NAMALWA (cell line): ENCODE results near the gene TTL.
"Not testable (repeated sequence)": the region's sequence is repeated elsewhere in the genome, so short reads cannot be mapped to it uniquely, and the experiment has no call there.

Source experiments
- DNase-seq: peaks from one replicate; pipeline ENCODE4 v3.0.0-alpha.2; 2015; ENCODE audit warnings: low spot score

The TTL gene

DNA sequence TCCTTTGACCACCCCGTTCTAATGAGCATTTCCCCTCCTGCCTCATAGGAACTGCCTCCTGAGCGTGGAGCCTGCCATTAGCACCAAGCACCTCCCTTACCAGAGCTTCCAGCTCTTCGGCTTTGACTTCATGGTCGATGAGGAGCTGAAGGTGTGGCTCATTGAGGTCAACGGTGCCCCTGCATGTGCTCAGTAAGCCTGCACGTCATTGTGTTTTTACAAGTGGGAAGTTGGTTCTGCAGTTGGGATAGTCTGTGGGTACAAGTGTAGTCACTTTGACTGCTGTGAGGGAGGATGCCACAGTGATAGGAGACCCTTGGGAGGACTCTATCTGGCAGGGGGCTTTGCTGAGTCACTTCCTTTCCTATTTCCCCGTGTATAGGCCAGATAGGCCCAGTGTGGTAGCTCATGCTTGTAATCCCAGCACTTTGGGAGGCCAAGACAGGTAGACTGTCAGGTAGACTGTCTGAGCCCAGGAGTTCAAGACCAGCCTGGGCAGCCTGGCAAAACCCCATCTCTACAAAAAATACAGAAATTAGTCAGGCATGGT is 38.4 kb downstream of the TTL start:
- no peak for DNase-seq

DNA sequence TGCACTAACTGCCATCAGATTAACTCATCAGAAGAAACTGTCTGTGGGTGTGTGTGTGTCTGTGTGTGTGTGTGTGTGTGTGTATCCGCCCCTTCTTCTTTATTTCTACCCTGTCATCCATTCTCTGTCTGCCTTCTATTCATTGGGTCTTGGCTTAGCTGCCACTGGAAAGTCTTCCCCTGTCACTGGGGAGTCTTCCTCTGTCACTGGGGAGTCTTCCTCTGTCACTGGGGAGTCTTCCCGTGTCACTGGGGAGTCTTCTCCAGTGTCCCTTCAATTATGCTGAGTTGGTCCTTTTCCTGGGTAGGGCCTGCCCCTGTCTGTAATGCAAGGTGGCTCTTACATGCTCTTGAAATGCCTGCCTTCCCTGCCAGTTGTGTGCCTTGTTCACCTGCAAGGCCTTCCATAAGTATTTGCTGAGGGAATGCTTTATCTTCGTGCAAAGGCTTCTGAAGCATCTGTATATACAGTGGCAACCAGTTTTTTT is 41.4 kb downstream of the TTL start:
- no peak for DNase-seq

DNA sequence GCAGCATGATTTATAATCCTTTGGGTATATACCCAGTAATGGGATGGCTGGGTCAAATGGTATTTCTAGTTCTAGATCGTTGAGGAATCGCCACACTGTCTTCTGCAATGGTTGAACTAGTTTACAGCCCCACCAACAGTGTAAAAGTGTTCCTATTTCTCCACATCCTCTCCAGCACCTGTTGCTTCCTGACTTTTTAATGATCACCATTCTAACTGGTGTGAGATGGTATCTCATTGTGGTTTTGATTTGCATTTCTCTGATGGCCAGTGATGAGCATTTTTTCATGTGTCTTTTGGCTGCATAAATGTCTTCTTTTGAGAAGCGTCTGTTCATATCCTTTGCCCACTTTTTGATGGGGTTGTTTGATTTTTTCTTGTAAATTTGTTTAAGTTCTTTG is 42.3 kb downstream of the TTL start:
- not testable (repeated sequence) for DNase-seq

DNA sequence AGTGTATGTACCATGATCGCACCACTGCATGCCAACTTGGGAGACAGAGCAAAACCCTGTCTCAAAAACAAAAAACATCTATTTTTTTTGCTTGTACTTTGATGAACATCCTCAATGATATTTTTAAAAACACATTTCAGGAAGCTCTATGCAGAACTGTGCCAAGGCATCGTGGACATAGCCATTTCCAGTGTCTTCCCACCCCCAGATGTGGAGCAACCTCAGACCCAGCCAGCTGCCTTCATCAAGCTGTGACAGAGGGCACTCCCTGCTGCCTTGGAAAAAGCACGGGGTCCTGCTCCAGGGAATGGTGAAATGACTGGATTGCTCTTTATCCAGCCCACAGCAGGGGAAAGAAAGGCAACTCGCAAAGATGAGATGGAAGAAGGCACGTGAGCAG is 46.6 kb downstream of the TTL start:
- DNase-seq, result no peak

DNA sequence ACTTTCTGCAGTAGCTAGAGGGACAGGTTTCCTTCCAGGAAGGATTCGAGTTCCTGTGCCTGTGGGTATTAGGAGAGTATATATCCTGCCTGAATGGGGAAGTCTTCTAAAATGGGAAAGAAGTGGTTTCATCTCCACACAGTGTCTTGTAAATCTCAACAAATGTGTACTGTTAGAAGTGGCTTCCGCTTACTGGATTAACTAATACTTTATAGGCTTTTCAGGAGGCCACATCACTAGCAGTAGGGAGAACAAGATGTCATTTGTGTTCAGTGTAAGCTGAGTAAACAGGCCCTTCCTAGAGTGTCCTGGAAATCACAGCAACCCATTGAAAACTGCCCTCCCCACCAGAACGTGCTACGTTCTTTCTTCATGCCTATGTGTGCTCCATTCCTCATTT is 47.8 kb downstream of the TTL start:
- no peak for DNase-seq

DNA sequence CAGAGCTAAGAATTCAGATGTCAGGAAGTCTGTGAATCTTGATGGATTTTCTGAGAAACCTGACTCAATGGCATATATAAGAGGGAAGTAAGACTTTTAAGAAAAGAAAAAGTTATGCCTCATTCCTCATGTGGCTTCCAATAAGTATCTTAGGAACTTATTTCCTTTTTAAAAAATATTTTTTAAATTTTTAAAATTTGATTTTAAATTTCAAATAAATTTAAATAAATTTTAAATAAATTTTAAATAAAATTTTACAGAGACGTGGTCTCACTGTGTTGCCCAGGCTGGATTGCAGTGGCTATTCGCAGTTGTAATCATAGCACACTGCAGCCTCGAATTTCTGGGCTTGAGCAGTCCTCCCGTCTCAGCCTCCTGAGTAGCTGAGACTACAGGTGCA is 48.8 kb downstream of the TTL start:
- DNase-seq, result no peak

DNA sequence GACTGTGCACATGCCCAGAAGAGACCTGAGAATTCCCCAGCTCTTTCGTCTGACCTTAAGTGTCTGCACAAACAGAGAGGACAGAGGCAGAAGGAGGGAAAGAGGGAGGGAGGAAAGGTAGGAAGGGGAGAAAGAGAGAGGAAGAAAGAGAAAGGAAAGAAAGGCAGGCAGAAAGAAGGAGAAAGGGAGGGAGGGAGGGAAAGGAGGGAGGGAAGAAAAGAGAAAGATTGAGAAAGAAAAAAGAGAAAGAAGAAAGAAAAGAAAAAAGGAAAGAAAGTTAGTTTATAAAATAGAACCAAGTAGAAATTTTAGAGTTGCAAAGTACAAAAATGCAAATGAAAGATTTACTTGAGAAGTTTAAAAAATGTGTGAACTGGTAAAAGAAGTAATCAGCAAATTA is 52.9 kb downstream of the TTL start:
- no peak for DNase-seq

DNA sequence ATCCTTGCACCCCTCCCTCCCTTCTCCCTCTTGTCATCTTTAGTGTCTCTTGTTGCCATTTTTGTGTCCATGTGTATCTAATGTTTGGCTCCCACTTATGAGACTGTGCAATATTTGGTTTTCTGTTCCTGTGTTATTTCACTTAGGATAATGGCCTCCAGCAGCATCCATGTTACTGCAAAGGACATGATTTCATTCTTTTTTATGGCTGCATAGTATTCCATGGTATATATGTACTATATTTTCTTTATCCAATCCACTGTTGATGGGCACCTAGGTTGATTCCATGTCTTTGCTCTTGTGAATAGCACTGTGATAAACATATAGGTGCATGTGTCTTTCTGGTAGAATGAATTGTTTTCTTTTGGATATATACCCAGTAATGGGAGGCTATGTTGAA is 54.7 kb downstream of the TTL start:
- DNase-seq, result not testable (repeated sequence)

DNA sequence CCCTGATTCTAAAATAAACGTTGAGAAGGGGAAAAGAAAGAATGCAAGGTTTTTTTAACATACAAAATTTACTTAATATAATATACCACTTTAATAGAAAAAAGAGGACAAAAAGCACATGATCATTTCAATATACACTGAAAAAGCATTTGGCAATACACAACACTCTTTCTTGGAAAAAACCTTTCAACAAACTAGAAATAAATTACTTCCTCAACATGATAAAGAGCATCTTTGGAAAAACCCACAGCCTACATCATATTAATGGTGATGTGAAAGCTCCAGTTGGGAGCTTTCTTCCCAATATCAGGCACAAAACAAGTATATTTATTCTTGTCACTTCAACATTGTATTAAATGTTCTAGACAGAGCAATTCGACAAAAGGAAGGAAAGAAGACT is 57.4 kb downstream of the TTL start:
- DNase-seq, result no peak

DNA sequence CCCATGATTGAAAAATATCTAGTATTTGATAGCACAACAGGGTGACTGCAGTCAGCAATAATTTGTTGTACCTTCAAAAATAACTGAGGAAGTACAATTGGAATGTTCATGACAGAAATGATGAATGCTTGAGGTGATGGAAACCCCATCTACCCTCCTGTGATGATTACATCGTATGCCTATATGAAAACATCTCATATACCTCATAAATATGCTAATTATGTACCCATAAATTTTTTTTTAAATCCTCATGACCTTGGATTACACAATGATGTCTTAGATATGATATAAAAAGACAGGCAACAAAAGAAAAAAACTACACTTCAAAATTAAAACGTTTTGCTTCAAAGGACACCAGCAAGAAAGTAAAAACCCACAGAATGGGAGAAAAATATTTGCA is 59.0 kb downstream of the TTL start:
- no peak for DNase-seq

DNA sequence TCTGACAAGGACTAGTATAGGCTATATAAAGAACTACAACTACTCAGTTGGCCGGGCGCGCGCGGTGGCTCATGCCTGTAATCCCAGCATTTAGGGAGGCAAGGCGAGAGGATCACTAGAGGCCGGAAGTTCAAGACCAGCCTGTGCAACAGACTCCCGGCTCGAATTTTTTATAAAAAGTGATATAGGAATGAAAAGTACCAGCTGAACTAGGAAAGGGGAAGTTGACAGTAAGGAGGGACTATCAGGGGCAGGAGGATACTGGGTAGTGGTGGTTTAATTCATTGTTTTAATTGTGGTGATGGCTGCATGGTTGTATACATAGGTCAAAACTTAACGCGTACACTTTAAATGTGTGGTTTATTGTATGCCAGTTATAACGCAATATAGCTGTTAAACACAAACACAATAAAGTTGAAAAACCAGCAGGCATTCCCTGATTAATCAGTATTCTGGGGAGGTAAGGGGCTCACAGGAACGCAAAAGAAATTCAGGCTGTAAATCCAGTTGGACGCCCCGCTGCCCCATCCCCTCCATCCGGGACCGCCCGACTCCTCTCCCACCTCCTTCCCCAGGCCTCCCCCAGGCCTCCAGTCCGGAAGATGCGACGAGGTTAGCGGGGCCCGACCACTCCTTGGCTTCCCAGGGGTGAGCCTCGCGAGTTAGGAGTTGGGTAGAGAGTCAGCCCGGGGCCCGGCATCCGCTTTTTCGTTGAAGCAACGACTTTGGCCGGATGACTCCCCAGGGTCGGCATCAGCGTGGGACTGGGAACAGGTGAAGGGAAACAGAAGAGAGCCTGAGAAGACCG is 59.6 kb downstream of the TTL start:
- DNase-seq, result peak; percentile 62

DNA sequence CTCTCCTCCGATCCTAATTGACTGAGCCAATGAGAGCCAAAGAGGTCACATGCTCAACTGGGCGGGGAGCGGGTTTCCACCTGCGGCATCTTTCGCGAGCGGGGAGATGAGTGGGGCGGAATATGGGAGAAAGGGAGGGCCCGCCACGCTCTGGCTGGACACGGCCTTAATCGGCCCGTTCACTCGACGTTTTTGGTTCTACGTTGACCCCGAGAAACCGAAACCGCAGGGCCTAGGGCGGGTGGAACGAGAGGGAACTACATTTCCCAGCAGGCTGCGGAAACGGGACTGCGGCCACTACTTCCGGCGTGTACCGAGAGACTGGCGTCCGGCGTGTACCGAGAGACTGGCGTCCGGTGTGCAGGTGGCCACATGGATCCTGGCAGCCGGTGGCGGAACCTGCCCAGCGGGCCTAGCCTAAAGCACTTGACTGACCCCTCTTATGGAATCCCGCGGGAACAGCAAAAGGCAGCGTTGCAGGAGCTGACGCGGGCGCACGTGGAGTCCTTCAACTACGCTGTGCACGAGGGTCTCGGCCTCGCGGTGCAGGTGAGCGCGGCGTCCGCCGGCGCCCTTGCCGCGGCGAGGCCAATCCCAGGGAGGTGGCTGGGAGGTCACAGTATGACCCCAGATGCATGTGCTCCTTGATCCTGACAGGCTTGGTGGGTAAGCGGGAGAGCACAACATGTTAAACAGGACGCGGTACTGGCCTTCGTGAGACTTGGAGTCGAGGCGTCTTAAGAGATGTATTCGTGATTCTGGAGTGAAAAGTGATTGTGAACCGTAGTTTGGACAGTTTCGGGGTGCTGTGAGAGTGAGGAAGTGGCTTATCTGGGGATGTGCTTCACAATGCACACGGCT is 60.4 kb downstream of the TTL start, which contains the start of gene POLR1B:
TSS of gene POLR1B (plus strand) at position 343 of the 861 bp plus-strand sequence. CDS start at position 373, 30 bp downstream.
- DNase-seq, result peak; percentile 88

DNA sequence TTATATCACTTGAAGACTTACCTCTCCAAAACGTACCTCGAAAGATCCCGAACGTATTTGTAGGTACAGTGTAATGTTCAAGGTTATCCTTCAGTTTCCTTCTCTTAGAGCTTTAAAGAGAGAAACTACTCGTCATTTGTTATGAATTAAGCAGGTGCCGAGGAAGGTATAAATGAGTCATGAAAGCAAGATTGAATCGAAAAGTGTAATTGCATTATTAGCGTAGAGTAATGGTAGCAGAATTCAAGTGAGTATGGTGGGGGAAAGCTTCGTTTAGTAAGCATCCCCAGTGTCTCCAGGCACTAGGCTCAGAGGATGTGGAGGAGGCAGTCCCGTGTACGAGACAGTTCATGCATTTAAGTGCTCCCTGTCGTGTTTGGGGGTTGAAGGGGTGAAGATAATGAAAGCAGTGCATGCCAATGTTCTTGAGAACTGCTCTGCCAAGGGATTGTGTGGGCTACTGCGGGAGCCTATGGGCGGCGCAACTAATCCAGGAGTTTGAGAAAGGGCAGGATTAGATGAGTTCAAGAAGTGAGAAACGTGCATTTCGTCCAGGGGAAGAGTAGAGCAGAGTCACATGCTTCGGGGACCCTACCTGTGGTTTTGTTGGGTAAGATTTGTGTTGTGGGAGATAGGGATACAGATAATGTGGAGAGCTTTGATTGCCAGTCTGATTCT is 61.2 kb downstream of the TTL start:
- DNase-seq, result peak; percentile 55

DNA sequence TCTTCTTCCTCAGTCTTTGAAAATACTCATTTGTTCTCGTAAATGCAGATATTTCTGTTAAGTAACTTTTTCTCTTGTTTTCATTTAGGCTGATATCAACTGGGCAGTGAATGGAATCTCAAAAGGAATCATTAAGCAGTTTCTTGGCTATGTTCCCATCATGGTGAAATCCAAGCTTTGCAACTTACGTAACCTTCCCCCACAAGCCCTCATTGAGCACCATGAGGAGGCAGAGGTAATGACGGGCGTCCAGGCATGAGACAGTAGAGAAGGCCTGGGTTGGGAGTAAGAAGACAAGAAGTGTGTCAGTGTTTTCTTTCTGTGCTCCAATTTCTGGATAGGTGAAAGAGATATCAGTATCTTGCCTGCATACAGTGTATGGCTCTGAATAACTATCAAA is 65.4 kb downstream of the TTL start:
- DNase-seq, result no peak

DNA sequence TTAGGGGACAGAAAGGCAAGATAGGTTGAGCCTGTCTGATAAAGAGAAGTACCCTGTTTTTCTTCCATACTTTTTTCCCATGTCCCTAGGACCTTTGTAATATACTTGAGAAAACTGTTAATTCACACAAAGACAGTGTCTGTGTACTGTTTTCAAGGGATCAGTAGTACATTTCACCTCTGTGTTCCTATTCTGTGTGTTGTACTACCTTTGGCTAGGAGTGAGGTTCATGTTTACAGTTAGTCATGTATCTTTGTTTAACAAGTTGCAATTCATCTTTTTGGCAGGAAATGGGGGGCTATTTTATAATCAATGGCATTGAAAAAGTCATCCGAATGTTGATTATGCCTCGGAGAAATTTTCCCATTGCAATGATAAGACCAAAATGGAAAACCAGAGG is 67.0 kb downstream of the TTL start:
- no peak for DNase-seq

DNA sequence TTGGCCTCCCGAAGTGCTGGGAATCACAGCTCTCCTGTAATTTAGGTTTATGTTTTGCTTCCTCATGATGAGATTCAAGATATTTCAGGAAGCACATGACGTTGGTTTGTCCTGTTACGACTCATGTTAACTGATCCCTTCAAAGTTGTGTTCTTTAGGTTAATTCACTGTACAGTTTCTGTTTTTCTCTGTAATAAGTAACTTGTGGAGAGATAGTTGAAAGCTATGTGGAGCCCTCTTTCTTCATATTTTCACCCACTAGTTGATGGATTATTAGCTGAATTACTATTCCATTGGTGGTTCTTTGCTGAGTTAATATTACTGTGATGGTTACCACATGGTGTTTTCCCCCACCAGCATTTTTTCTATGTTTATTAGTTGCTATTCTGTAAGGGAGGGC is 84.1 kb downstream of the TTL start:
- DNase-seq, result no peak

DNA sequence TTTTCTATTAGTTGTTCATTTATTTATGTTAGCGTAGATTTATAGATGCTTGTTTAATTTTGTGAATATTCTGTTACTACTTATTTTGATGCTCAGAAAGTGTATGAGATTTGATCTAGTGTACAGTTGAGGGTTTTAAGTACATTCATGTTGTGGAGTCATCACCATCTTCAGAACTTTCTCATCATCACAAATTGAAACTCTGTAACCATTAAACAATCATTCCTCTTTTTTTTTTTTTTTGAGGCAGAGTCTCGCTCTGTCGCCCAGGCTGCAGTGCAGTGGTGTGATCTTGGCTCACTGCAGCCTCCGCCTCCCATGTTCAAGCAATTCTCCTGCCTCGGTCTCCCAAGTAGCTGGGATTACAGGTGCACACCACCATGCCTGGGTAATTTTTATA is 84.6 kb downstream of the TTL start:
- not testable (repeated sequence) for DNase-seq

DNA sequence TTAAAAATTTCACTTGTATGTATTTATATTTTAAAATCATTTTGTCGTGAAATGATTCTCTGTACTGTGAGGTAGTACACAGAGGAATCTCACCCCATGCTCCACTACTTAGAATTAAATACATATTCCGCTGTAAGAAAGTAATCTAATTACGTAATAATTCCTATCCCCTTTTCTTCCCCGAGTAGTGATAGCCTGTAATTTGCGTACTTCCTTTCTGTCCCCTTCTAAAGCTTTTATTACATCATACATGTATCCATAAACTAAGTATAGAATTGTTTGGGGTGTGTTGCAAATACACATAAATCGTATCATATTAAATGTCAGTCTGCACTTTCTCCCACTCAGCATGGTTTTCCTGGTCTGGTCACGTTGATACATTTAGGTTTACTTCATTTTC is 90.0 kb downstream of the TTL start:
- DNase-seq, result no peak

DNA sequence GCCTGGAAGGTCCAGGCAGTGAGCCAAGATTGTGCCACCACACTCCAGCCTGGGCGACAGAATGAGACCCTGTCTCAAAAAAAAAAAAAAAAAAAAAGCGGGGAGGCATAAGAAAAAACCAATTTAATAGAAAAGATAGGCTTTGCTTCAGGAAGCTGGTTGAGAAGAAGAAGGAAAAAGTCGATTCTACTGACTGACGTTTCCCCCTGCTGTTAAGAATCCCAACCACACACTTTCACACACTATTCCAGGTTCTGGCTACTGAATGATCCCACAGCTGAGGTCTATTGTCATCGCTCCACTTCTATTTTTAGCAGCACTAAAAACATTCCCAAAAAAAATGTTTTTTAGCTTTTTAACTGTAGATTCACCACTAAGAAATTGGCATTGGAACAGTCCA is 95.8 kb downstream of the TTL start:
- no peak for DNase-seq

DNA sequence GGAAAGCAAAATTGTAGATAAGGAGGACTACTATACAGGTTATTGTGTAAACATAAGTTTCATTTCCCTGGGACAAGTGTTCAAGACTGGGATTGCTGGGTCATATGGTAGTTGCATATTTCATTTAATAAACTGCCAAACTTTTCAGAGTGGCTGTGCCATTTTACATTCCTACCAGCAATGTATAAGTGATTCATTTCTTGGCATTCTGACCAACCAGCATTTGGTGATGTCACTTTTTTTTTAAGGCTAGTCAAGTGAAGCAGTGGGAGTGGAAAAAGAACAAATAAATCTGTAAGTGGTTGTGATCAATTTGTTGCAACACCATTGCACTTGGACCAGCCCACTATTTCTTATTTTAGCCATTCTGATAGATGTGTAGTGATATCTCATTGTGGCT is 97.3 kb downstream of the TTL start:
- peak; percentile 33 for DNase-seq

DNA sequence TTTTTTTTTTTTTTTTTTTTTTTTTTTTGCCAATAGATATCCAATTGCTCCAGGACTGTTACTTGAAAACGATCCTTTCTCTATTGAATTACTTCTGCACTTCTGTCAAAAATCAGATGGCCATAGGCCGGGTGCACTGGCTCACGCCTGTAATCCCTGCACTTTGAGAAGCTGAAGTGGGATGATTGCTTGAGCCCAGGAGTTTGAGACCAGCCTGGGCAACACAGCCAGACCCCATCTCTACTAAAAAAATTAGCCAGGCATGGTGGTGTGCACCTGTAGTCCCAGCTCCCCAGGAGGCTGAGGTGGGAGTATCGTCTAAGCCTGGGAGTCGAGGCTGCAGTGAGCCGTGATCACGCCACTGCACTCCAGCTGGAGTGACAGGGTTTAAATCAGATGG is 98.1 kb downstream of the TTL start:
- DNase-seq, result no peak

DNA sequence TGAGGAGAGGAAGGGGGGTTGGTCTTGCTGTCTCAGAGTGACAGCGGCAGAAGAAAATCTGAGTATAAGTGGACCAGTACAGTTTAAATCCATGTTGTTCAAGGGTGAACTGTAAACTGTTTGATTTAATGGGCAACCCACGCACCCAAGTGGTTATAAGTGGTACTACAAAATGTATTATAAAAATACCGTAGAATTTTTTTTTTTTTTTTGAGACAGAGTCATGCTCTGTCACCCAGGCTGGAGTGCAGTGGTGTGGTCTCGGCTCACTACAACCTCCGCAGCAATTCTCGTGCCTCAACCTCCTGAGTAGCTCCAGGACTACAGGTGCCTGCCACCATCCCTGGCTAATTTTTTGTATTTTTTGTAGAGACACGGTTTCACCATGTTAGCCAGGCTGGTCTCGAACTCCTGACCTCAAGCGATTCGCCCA is 100.4 kb downstream of the TTL start:
- peak; percentile 85 for DNase-seq
